Right atrium auricular region (tissue), 2 donors: Measurements from ENCODE around the gene SLC49A4. TPM values are rescaled to one million over a fixed set of nuclear protein-coding genes. Genes with fewer than 3 reads are reported as not detected.
A peak's percentile ranks its signal among the peaks of the same experiment; 100 is the strongest.

Experiments
- DNase-seq: peaks from one replicate; pipeline ENCODE4 v3.0.0-alpha.2; 2019; ENCODE audit warnings: low spot score
- H3K27ac ChIP-seq, 2 donors: fragments of 200-600 bp; sonication (generic); 1 replicate in 1 of 2; 2 replicates in 1 of 2; pipeline ENCODE4 v1.5.1; 2016 to 2019
- H3K27me3 ChIP-seq, 2 donors: fragments of 200-600 bp; sonication (generic); one replicate each; pipeline versions ENCODE4 v1.5.1 to v1.6.0; 2017 to 2019
- H3K36me3 ChIP-seq: fragments of 200-600 bp; sonication (generic); one replicate; pipeline ENCODE4 v1.5.1; 2016
- H3K4me1 ChIP-seq, 2 donors: fragments of 200-600 bp; sonication (generic); one replicate each; pipeline versions ENCODE4 v1.5.1 to v1.6.0; 2017 to 2019
- H3K4me3 ChIP-seq, 2 donors: fragments of 200-600 bp; sonication (generic); 1 replicate in 1 of 2; 2 replicates in 1 of 2; pipeline ENCODE4 v1.5.1; 2017 to 2019; ENCODE audit warnings: mild to moderate bottlenecking in 1 of 2, moderate library complexity in 1 of 2
- H3K9me3 ChIP-seq, 2 donors: fragments of 200-600 bp; sonication (generic); one replicate each; pipeline ENCODE4 v1.5.1; 2019
- CTCF ChIP-seq, 2 donors: fragments of 200-600 bp; sonication (generic); IDR thresholded peaks; one replicate each; pipeline ENCODE4 v1.5.1; 2019; ENCODE audit warnings: antibody characterized with exemption in 2 of 2
- total RNA-seq, 2 donors: library from RNA; depleted of rRNA; stranded (reverse); fragments of >200 nt; gene quantifications; one replicate each; pipeline ENCODE4 v1.1.0, GENCODE V29; 2016

SLC49A4 gene
- total RNA-seq, 2 donors from 2014 or later = 22.9 to 25.7 TPM

GRCh38 chr3:122902326-122902725 lies 107.5 kb downstream of the SLC49A4 start:
- no peak for TF ChIP-seq CTCF (IDR thresholded peaks at IDR 0.05)
- no peaks in the 10 kb centered on the region for H3K36me3 ChIP-seq
- H3K27ac ChIP-seq = no peak overlapping the region
- no peaks in the 10 kb centered on the region for H3K4me1 ChIP-seq
- no peak for DNase-seq
- no peaks in the 10 kb centered on the region for H3K27me3 ChIP-seq
- no peak overlapping the region for H3K4me3 ChIP-seq
- H3K9me3 ChIP-seq = no peaks in the 10 kb centered on the region

- Histone ChIP-seq H3K4me3 (no peak overlapping the region), H3K4me1 (no peaks in the 10 kb centered on the region), H3K36me3 (no peaks in the 10 kb centered on the region), H3K9me3 (no peaks in the 10 kb centered on the region), H3K27me3 (no peaks in the 10 kb centered on the region), H3K27ac (no peak overlapping the region)
- DNase-seq = no peak
- no peak for TF ChIP-seq CTCF (IDR thresholded peaks at IDR 0.05)
Observed at GRCh38 chr3:122903171-122903570, 108.3 kb downstream of the SLC49A4 start.

GRCh38 chr3:122907471-122907870 lies 112.6 kb downstream of the SLC49A4 start:
- no peaks in the 10 kb centered on the region for H3K4me1 ChIP-seq
- no peak overlapping the region for H3K27ac ChIP-seq
- TF ChIP-seq CTCF (IDR thresholded peaks at IDR 0.05) = no peak
- no peaks in the 10 kb centered on the region for H3K9me3 ChIP-seq
- H3K27me3 ChIP-seq = no peaks in the 10 kb centered on the region
- no peaks in the 10 kb centered on the region for H3K36me3 ChIP-seq
- peak; percentile 43 for DNase-seq
- H3K4me3 ChIP-seq = no peak overlapping the region

GRCh38 chr3:122908251-122908650 lies 113.4 kb downstream of the SLC49A4 start:
- Histone ChIP-seq H3K4me1 (no peaks in the 10 kb centered on the region), H3K9me3 (no peaks in the 10 kb centered on the region), H3K27me3 (no peaks in the 10 kb centered on the region), H3K4me3 (no peak overlapping the region), H3K36me3 (no peaks in the 10 kb centered on the region), H3K27ac (no peak overlapping the region)
- TF ChIP-seq CTCF (IDR thresholded peaks at IDR 0.05) = no peak
- DNase-seq = no peak

- Histone ChIP-seq H3K9me3 (no peaks in the 10 kb centered on the region), H3K27ac (no peak overlapping the region), H3K4me3 (no peak overlapping the region), H3K4me1 (no peaks in the 10 kb centered on the region), H3K36me3 (no peaks in the 10 kb centered on the region), H3K27me3 (no peaks in the 10 kb centered on the region)
- DNase-seq = no peak
- no peak for TF ChIP-seq CTCF (IDR thresholded peaks at IDR 0.05)
Observed at GRCh38 chr3:122911901-122912300, 117.0 kb downstream of the SLC49A4 start.

GRCh38 chr3:122912772-122913538 lies 118.1 kb downstream of the SLC49A4 start:
- Histone ChIP-seq H3K4me1 (no peaks in the 10 kb centered on the region), H3K36me3 (no peaks in the 10 kb centered on the region), H3K27ac (no peak overlapping the region), H3K27me3 (no peaks in the 10 kb centered on the region), H3K9me3 (no peaks in the 10 kb centered on the region), H3K4me3 (no peak overlapping the region)
- no peak for DNase-seq
- no peak for TF ChIP-seq CTCF (IDR thresholded peaks at IDR 0.05)
